Hematopoietic multipotent progenitor cell treated with erythropoietin and hydrocortisone succinate and interleukin-3 and kit ligand, for 8 days (in vitro differentiated cells): ENCODE measurements around the gene SLCO4A1.
A peak's percentile ranks its signal among the peaks of the same experiment; 100 is the strongest.
"Not testable (repeated sequence)": the region's sequence is repeated elsewhere in the genome, so short reads cannot be mapped to it uniquely, and the experiment has no call there.

Source experiments
- DNase-seq: peaks from one replicate; pipeline ENCODE4 v3.0.0-alpha.2; 2015

The SLCO4A1 gene

GRCh38 chr20:62623488-62624324, 18.6 kb upstream of the SLCO4A1 start:
- peak; percentile 97 for DNase-seq

DNA sequence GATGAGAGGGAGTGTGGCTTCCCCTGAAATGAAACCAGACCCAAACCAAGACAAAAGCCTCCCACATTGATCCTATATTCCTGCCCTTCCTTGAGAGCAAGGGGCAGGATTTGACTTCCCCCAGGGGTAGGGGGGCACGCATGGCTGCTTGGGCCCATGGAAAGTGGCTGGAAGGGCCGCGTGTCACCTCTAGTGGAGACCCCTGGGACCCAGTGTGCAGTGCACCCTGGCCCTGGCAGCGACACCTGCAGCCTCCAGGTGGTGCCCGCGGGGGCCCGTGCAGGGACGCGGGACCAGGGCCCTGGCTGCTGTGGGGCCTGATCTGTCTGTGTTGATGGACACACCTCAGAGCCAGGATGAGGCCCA, 18.0 kb upstream of the SLCO4A1 start:
- DNase-seq = peak; percentile 41

- DNase-seq = no peak
Measured at GRCh38 chr20:62624719-62625453, 17.4 kb upstream of the SLCO4A1 start.

GRCh38 chr20:62625516-62625915, 16.8 kb upstream of the SLCO4A1 start:
- DNase-seq = no peak

DNA sequence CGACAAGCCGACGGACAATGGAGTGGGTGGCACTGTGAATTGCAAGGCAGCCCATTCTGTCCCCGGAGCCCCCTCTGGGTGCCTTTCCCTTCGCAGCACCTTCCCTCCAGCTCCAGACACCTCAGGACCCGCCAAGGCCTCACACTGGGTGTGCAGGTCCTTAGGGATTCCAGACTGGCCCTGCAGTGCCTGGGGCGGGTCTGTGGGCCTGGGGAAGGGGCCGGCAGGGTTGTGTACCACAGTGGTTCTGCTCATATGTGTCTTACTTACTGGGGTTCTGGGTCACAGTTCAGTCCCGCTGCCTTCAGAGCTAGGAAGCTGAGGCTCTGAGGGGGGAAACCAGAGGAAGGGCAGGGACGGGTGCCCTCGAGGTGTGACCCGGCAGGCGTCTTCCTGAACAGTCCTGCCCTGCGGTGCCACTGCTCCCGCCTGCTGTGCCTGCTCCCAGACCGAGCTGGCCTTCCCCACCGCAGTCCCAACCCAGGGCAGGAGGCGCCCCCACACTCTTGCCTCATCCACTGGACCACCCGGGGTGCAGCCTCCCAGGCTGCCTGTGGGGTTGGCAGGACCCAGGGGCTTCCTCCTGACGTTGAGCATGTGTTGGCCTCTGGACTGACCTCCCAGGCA, 16.3 kb upstream of the SLCO4A1 start:
- DNase-seq = no peak

- DNase-seq = not testable (repeated sequence)
Measured at GRCh38 chr20:62627425-62627824, 14.9 kb upstream of the SLCO4A1 start.

DNA sequence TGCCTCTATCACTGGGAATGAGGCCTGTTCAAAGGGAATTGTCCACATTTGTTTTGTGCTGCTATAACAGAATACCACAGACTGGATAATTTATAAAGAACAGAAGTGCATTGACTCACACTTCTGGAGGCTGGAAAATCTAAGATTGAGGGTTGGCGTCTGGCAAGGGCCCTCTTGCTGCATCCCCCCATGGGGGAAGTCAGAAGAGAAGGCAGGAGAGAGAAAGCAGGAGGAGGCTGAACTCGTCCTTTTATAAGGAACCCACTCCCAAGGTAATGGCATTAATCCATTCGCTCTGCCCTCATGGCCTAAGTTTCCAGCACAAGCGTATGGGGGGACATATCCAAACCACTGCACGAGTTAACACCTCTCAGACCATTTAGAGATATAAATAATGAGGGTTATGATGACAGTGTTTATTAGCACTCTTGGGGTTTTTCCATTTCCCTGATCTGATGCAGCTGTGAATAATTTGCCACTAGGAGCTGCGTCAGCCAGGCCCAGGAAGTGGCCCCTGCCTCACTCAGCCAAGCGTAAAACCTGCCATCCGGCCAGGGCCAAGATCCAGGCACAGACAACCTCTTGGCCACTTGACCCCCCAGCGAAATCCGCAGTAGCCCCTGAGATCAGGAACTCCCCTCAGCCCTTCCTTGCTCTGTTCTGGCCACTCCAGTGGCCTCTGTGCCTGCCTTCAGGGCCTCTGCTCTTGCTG, 14.2 kb upstream of the SLCO4A1 start:
- no peak for DNase-seq

DNA sequence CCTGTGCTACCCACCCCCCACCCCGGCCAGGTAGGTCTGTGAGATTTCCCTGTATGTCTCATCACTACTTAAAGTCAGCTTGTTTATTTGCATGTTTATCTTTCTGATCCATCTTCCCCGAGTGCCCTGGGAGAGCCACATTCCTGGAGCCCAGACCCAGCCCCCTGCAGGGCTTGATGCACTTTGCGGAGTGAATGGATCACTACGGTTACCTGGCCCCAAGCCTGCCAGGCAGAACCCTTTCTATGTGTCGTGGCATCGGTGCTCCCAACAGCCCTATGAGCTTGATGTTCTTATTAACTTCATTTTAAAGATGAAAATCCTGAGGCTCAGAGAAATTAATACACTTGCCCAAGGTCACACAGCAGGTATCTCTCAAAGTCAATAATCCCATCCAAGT, 13.6 kb upstream of the SLCO4A1 start:
- DNase-seq = no peak

GRCh38 chr20:62629864-62630470, 12.3 kb upstream of the SLCO4A1 start:
- DNase-seq = no peak

GRCh38 chr20:62631336-62632308, 10.7 kb upstream of the SLCO4A1 start:
- DNase-seq = no peak

GRCh38 chr20:62632575-62633090, 9.7 kb upstream of the SLCO4A1 start:
- no peak for DNase-seq

DNA sequence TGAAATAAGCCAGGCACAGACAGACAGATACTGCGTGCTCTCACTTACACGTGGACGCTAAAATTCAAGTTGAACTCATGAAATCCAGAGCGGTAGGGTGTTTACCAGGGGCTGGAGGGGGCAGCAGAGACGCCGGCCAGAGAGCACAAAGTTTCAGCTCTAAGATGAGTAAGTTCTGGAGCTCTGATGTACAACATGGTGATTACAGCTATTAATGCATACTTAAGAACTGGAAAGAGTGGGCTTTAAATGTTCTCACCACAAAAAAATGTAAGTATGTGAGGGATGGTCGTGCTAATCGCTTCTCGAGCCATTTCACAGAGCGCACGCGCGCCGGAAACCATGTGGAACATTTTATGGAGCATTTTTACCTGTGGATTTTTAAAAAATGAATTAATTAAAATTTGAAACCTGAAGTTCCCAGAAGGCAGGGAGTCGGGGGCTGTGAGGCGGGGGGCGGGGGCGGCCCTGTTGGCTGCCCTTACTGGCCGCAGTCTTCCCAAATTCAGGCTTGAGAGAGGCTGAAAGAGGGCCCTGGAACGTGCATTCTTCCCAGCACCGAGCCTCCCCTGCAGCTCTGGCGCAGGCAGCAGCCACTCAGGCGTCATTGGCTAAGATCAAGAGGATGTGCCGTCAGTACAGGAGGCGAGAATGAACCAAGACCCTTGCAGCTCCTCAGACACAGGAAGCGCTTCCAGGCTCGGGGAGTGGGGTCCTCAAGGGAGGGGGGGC, 8.5 kb upstream of the SLCO4A1 start:
- DNase-seq = no peak

DNA sequence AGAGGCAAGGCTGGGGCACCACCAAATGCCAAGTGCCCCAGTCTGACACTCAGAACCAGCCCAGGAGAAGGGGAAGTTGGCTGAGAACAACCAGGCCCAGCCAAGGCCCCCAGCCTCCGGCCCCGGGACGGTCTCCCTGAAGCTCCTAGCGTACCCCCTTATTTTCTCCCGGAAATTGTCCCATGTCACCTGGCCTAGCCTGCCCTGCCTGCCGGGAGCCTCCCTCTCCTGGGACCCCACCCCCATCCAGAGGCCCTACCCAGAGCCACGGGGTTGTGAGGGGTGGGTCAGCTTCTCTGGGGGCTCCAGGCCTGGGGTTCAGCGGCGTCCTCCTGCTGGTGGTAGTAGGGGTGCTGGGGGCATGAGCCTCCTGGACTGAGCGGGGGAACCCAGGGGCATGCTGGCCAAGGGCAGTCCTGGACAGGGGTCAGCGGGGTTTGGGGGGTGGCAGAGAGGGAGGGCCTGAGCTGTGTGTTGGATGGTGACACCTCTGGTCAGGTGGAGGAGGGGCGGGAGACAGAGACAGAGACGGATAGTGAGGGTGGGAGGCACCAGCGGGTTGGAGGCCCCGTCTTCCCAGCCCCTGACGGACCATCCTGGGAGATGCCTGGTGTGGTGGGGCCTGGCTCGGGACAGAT, 7.9 kb upstream of the SLCO4A1 start:
- DNase-seq = no peak

- no peak for DNase-seq
Measured at GRCh38 chr20:62635232-62635631, 7.1 kb upstream of the SLCO4A1 start.

DNA sequence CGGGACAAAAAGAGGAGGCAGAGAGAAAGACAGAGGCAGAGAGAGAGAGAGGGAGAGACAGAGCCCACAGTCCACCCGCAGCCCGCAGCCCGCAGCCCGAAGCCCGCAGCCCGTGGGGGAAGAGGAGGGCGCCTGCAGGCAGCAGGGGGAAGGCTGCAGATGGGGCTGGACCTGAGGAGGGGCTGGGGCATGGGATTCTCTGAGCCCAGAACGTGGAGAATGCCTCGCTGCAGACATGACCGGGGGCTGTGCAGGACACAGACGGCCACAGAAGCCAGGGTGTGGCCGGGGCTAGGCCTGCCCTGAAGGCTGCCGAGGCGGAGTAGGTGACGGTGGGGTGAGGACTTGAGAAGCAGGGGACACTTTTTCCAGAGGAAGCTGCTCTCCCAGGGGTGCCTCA, 6.5 kb upstream of the SLCO4A1 start:
- no peak for DNase-seq

- no peak for DNase-seq
Measured at GRCh38 chr20:62636446-62636845, 5.9 kb upstream of the SLCO4A1 start.

- DNase-seq = no peak
Measured at GRCh38 chr20:62637110-62637509, 5.2 kb upstream of the SLCO4A1 start.

DNA sequence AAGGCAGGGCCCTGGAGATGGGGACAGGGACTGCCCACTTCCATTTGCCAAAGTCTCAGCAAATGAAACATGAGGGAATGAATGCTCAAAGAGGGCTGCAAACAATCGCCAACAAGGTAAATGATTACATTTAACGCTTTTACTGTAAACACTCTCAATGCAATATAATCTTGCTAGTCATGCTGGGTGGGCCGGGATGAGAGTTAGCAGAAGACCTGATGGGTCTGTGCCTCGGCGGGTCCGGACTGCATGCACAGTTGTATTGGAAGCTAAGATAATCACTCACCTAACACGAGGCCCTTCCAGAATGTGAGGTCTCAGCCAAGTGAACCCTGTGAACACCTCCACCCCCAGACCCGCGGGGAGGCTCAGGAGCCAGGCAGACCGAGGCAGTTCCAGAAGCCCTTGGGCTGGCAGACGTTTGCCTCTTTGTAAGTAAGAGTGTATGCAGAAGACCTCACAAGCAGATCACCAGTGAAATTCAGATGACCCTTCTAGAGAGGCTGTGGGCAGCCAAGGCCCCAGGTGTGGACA, 4.7 kb upstream of the SLCO4A1 start:
- no peak for DNase-seq

DNA sequence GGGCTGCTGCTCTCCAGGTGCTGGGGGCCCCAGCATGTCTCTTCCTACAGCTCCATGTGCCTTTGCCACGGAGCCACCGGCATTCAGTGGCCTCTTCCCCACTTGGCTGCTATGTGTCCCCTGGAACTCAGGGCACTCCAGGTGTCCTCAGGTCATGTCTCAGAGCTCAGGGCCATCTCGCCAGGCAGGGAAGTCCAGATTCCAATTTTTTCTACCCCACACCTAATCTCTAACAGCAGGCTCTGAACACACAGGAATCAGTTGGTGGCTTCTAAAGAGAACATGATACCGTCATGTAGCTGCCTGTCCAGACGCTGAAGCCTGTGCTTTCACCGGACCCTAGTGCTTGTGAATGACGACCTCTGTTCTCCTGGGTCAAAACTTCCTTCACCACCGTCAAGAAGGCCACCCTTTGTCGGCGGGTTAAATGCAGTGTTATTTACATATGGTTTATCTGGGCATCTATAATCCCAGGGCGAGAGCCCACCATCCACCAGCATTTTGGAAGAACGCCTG, 4.2 kb upstream of the SLCO4A1 start:
- DNase-seq = no peak
